ENCODE results near the gene TTC23L.

DNA sequence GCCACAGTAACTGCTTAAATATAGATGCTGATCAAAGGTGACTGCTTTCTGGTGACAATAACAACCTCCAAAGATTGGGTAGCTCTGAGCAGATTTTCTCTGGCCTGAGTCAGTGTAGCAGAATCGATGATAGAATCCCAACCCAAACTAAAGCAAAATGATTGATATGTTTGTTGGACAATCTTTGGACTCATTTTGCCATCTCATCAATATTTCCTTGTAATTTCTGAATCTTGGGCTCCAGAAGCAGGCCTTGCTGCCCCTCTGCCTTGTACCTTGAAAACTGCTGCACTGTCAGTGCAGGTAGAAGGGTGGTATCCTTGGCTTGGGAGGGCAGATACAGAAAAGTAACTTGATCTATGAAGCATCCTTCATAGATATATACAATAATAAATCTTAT, 18.9 kb downstream of the TTC23L start:
- TF ChIP-seq POLR2A (IDR thresholded peaks at IDR 0.05; ENCODE audit: extremely low read depth, insufficient read length), result no peak
- TF ChIP-seq, protein P1, sequence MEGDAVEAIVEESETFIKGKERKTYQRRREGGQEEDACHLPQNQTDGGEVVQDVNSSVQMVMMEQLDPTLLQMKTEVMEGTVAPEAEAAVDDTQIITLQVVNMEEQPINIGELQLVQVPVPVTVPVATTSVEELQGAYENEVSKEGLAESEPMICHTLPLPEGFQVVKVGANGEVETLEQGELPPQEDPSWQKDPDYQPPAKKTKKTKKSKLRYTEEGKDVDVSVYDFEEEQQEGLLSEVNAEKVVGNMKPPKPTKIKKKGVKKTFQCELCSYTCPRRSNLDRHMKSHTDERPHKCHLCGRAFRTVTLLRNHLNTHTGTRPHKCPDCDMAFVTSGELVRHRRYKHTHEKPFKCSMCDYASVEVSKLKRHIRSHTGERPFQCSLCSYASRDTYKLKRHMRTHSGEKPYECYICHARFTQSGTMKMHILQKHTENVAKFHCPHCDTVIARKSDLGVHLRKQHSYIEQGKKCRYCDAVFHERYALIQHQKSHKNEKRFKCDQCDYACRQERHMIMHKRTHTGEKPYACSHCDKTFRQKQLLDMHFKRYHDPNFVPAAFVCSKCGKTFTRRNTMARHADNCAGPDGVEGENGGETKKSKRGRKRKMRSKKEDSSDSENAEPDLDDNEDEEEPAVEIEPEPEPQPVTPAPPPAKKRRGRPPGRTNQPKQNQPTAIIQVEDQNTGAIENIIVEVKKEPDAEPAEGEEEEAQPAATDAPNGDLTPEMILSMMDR (IDR thresholded peaks at IDR 0.05; ENCODE audit: low read depth, low read length), result no peak
- TF ChIP-seq, protein P2, sequence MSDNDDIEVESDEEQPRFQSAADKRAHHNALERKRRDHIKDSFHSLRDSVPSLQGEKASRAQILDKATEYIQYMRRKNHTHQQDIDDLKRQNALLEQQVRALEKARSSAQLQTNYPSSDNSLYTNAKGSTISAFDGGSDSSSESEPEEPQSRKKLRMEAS (IDR thresholded peaks at IDR 0.05; ENCODE audit: low read depth, low read length), result no peak
- no peak for TF ChIP-seq MYC (IDR thresholded peaks at IDR 0.05; ENCODE audit: low read depth, low read length)

All from NB4 (cell line).